ACHN (cell line): ENCODE measurements around the gene COX7C.
"Not testable (repeated sequence)": the region's sequence is repeated elsewhere in the genome, so short reads cannot be mapped to it uniquely, and the experiment has no call there.

Experiments used
- DNase-seq: peaks from one replicate; pipeline ENCODE4 v3.0.0-alpha.2; 2015
- in situ Hi-C: cut with HindIII; loops from 2 replicates; pipeline ENCODE4 v1.10.0; 2017; ENCODE audit warnings: low sequenced_read_pairs, low pct_ligation_motif_present, low pct_unique_long_range_greater_than_20kb

Gene COX7C

GRCh38 chr5:86649832-86650505 is 32.2 kb downstream of the COX7C start:
- in situ Hi-C loops, result no loop called here
- DNase-seq, result no peak

- DNase-seq, in situ Hi-C loops: not testable (repeated sequence)
Observed at GRCh38 chr5:86660771-86661170, 43.0 kb downstream of the COX7C start.

GRCh38 chr5:86664173-86664572 is 46.4 kb downstream of the COX7C start:
- no peak for DNase-seq

GRCh38 chr5:86665984-86666760 is 48.4 kb downstream of the COX7C start:
- no peak for DNase-seq
- in situ Hi-C loops, result no loop called here

More at GRCh38 chr5:86664173-86664572, 46.4 kb downstream of the COX7C start:
- in situ Hi-C loops, result no loop called here

GRCh38 chr5:86666981-86667380 is 49.2 kb downstream of the COX7C start:
- in situ Hi-C loops, result no loop called here
- DNase-seq, result no peak
